GM21529 (cell line): Measurements from ENCODE around the gene MAP2.

Experiments
- ATAC-seq: cut with Tn5 transposase; IDR thresholded peaks from one replicate; pipeline ENCODE4 v1.9.1; 2021; ENCODE audit not compliant: unreplicated experiment

MAP2 gene, protein sequence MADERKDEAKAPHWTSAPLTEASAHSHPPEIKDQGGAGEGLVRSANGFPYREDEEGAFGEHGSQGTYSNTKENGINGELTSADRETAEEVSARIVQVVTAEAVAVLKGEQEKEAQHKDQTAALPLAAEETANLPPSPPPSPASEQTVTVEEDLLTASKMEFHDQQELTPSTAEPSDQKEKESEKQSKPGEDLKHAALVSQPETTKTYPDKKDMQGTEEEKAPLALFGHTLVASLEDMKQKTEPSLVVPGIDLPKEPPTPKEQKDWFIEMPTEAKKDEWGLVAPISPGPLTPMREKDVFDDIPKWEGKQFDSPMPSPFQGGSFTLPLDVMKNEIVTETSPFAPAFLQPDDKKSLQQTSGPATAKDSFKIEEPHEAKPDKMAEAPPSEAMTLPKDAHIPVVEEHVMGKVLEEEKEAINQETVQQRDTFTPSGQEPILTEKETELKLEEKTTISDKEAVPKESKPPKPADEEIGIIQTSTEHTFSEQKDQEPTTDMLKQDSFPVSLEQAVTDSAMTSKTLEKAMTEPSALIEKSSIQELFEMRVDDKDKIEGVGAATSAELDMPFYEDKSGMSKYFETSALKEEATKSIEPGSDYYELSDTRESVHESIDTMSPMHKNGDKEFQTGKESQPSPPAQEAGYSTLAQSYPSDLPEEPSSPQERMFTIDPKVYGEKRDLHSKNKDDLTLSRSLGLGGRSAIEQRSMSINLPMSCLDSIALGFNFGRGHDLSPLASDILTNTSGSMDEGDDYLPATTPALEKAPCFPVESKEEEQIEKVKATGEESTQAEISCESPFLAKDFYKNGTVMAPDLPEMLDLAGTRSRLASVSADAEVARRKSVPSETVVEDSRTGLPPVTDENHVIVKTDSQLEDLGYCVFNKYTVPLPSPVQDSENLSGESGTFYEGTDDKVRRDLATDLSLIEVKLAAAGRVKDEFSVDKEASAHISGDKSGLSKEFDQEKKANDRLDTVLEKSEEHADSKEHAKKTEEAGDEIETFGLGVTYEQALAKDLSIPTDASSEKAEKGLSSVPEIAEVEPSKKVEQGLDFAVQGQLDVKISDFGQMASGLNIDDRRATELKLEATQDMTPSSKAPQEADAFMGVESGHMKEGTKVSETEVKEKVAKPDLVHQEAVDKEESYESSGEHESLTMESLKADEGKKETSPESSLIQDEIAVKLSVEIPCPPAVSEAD (N-terminal part only)

DNA sequence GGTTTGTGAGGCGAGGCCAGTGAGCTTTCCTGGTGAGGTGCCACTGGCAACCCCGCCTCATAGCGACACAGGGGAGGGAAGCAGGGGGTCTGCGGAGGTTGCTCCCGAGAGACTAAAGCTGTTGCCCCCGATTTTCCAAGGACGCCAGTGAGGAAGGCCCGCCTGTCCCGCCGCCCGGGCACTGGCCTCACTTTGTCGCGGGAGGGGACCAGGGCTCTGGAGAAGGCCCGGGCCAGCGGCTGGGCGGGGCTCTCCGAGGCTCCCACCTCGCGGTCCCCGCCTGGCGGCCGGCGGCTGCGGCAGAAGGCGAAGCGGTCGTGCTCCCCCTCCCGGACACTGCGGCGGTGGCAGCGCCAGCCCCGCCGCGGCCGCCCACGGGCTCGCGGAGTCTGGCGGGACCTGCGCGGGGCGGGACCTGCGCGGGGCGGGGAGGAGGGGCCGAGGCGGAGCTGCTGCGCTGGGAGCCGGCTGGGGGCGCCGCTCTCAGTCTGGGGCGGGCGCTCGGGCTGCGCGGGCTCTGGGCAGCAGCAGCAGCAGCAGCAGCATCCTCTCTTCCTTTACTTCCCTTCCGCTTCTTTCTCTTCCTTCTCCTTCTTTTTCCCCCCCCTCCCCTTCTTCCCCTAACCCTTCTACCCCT, at the start of gene MAP2:
Gene MAP2, plus strand, starts transcription at position 486 of the 637 bp plus-strand sequence. CDS start 229,124 bp downstream, outside the sequence.
- peak; percentile 98 for ATAC-seq

DNA sequence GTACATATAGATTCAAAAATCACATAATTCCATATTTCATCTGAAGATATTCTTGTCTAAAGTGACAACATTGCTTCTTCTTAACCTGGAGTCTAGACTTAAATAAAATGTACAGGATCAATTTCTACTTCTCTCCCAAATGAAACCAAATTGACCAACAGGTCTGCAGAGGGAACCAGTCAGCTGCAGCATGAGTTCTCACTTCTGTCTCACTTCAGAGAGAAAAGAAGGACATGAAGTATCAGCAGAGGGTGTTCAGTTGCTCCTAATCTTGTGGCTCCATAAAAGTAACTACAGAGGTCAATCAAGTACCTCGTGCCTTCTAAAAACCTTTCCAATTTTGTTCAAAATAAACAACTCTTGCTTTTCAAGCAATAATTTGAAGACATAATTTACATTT, 47.2 kb upstream of the MAP2 start:
- ATAC-seq, result no peak

DNA sequence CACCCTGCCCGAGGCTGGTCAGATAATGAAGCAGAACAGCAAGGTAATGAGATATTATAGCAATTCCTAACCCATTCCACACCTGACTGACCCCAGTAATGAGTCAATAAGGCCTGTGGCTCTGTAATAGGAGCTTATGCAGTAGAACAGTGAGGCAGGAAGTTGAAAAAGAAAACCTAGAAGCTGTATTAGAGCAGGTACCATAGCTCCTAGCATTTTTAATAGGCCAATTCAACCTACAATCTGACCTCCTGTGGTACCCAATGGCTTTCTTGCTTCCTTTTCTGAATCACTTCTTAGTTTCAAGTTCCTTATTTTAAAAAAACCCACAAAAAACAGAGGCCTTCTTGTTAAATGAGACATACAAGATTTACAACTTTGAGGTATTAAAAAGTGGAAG, 43.6 kb upstream of the MAP2 start:
- ATAC-seq, result peak; percentile 99

DNA sequence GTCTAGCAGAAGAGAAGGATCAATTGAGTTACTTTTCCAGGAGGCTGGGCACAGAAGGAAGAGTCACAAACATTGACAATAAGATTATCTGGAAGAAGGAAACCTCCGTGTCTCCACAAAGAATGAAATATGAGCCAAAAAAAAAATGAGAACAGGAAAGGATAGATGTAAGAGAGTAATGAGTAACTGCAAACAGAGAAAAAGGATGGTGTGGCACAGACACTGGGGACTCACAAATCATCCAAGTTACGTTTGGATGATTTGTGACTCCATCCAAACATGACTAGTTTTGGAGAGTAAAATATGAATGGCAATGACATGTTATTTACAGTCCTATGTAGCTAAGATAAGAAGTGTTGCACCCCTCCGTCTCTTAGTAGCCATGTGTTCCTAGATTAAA, 42.8 kb upstream of the MAP2 start:
- no peak for ATAC-seq

DNA sequence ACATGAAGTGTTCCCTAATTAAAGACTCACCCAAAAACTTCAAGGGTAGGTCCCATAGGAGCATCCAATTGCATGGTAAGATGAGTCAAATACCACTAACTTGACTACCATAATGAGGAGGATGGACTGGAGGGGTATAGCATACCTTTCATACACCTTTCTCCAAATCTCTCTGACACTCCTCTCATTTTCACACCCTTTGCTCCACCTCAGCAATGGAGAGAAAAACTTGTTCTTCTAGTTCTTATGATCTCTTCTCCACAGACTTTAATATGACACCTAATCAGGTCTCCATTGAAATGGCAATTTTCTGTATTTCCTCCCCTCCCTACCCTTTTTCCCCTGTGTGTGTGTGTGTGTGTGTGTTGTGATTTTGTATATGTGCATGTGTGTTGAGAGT, 41.1 kb upstream of the MAP2 start:
- ATAC-seq, result no peak

DNA sequence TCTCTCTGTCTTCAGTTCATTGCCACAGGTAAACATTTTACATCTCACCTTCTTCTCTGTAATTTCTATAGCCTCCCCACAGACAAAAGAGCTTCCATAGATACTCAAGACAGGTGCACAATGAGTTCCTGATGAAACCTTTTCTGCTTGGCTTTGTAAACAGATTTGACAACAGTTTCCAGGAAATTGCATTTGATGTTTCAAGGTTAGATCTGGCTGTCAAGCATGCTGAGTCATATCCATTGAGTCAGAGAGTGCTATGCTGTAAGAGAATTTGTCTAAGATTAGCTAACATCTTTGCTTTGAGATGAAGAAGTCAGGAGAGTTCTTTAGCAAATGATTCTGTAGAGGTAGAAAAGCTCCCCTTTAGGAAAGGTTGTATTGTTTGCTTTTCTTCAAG, 40.6 kb upstream of the MAP2 start:
- no peak for ATAC-seq

DNA sequence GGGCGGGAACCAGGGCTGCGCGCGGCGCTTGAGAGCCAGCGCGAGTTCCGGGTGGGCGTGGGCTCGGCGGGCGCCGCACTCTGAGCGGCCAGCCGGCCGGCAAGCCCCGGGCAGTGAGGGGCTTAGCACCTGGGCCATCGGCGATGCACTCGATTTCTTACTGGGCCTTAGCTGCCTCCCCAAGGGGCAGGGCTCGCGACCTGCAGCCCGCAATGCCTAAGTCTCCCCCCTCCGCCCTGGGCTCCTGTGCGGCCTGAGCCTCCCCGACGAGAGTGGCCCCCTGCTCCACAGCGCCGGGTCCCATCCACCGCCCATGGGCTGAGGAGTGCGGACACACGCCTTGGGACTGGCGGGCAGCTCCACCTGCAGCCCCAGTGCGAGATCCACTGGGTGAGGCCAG, 36.5 kb upstream of the MAP2 start:
- no peak for ATAC-seq

DNA sequence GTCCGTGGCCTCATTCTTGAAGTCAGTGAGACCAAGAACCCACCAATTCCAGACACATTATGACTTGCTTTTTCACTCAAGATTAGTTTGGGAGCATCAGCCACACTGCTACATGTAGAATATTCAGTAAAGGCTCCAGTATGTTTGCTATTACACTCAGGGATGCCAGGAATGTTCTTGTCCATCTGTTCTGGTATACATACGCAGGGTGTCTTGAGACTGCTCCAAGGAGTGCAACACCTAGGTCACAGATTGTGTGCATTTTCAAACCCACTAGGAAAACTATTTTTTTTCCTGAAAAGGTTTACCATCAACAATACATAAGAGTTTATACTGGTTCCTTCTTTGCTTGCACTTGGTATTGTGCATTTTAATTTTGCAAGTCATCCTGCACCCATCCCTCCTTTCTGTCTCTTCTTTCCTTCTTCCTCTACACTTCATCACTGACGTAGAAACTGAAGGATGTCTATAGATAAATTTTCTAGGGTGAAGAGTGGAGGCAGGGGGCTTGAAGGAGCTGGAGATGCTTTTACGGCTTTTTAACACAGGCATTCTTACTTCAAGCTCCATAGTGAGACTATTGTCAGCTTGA, 35.3 kb upstream of the MAP2 start:
- ATAC-seq, result no peak

DNA sequence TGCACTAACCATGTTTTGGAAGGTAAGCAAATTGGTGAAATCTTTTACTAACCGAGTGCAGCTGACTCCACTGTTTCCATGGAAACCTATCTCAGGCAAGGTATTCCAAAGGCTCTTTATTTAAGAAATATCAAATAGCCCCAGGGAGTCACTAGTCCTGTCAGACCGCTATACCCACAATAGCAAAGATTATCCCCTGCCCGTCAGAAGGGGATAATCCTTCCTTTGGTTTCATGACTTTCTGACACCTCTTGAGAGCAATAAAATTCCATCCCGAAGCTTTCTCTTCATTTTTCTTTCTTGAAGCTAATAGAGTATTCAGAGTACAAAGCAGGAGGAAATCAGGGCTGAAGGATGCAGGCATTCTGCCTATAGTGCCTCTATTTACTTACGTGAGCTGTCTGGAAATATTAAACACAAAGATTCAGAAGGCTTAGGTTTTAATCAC, 34.7 kb upstream of the MAP2 start:
- no peak for ATAC-seq

DNA sequence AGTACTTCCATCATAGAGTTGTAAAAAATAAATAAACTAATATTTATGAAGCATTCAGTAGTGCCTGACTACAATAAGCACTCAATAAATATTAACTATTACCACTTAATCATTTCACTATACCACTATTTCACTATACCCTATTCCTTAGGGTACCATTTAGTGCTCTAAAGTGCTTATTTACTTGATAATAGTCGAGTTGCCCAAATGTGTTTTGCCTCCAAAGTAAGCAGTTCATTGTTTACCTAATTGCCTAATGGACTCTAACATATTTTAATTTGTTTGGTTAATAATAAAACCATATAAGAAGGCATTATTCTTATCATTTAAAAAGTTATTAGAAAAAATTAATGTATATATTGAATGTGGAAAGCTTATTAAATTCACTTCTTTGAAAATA, 33.0 kb upstream of the MAP2 start:
- no peak for ATAC-seq

DNA sequence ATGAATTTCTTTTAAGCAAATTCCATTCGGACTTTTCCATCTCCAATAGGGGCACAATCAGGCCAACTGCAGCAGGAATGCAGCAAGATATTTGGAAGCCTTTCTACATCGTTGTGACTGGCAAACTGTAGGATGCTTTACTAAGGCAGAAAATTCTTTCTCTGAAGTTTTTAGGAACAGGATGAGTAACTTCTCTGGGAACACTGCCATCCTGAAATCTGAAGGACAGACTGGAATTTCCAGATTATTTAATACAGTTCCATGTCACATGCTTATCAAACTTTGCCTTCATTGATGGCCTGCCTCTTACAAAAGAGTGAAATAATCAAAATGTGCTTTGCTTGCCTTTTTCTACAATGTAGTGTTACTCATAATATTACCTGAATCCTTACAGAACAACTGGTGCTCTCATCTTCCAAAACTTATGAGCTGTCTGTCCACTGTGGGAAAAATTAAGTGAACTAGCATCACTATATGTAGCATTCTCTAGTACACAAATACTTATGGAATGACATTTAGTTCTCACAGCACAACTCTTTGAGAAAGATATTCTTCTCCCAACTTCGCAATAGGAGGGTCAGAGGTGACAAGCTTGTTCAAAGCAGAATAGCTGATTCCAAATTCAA, 32.0 kb upstream of the MAP2 start:
- ATAC-seq, result no peak

DNA sequence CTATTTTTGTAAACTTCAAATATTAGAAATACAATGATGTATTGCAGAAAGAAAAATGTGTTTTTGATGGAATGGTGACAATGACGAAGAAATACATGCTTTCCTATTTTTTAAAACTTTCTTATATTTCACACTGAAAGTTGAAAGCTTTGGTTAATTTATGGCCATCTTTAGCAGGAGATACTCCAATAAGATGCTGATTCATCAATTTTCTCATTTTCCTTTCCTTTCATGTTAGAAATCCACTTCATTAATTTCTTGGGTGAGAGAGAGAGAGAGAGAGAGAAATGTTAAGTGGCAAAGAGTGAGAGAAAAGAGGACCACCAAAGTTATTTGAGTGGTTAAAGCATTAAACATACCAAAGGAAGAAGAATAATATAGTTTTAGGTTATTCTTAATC, 28.6 kb upstream of the MAP2 start:
- ATAC-seq, result no peak

DNA sequence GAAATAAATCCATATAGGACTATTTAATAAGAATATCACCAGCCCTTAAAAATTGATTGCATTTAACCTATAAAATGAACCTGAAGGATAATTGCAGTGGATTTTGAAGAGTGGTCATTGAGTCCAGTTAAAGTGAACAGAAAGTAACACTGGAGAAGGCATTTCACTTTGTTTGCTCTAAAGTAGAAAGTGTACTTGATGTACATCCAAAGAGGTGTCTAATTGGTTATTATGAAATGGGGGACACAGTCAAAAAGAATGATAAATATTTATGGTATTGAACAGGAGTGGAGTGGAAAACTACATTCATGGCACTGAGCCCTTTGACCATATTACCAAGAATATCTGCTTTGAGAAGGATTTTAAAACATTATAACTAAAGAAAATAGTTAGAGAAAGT, 28.2 kb upstream of the MAP2 start:
- ATAC-seq, result no peak

DNA sequence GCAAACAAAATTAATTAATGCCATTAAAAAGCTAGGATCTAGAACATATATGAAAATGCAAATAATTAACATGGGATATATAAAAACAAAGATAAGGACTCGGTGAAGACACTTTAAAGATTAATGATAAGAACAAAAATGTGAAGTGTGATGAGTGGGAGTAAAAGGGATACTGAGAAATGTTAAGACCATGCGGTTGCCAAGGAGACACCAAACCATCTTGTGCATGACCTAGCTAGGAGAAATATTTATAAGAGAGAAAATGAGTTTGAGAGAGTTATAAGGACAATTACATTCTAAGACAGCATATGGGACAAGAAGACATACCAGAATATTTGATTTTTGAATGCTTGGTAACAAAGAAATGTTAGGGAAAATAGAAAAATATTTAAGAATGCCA, 25.4 kb upstream of the MAP2 start:
- ATAC-seq, result no peak

DNA sequence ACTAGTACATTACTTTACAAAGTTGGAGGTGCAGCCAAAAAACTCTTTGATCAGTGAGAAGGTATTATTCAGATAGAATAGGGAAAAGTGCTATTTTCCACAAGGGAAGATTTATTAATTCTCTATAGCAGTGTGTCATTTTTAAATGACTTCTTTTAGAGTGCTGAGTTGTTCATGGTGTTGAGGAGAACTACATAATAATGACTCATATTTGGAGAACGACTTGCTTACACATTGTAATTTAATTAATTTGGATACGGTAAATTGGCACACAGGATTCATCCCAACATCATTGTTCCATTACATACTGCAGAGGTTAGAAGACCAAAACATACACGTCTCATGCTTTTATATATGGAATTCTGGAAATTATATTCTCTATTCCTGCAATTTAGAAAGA, 22.1 kb upstream of the MAP2 start:
- ATAC-seq, result no peak

DNA sequence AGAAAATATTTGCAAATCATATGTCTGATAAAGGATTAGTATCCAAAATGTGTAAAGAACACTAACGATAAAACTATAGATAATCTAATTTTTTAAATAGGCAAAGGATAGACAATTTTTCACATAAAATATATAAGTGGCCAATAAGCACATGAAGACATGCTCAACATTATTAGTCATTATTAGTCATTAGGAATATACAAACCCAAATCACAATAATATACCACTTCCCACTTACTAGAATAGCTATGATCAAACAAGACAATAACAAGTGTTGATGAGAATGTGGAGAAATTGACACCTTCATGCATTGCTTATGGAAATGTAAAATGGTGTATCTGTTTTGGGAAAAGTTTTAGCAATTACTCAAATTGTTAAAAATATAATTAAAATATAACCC, 12.6 kb upstream of the MAP2 start:
- ATAC-seq, result no peak

DNA sequence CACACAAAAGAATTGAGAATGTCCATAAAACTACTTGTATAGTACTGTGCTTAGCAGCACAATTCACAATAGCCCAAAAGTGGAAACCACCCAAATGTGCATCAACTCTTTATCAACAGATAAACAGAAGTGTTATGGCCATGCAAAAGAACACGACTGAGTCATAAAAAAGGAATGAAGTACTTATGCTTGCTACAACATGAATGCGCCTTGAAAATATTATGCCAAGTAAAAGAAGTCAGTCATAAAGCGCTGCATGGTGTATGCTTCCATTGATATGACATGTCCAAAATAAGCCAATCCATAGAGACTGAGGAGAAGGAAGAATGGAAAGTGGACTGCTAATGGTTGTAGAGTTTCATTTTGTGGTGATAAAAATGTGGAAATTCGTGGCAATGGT, 12.1 kb upstream of the MAP2 start:
- no peak for ATAC-seq

DNA sequence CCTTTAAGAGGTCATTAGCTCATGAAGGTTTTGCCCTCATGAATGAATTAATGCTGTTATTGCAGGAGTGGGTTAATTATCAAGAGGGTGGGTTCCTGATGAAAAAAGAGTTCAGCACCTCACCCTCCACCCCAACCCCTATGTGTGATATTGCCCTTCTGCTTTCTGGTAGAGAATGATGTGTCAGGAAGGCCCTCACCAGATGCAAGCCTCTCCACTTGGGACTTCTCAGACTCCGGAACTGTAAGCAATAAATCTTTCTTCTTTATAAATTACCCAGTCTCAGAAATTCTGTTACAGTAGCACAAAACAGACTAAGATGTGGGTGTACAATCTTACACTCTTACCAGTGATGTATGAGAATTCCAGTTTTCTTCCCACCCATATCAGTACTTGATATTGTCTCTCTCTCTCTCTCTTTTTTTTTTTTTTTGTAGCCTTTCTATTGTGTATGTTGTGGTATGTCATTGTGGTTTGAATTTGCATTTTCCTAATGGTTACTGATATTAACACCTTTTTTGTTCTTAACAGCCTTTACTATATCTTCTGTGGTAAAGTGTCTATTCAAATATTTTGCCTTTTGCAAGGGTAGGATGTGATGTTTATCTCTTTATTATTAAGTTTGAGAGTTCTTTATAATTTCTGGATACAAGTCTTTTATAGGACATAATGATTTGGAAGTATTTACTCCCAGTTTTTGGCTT, 10.4 kb upstream of the MAP2 start:
- ATAC-seq, result no peak

DNA sequence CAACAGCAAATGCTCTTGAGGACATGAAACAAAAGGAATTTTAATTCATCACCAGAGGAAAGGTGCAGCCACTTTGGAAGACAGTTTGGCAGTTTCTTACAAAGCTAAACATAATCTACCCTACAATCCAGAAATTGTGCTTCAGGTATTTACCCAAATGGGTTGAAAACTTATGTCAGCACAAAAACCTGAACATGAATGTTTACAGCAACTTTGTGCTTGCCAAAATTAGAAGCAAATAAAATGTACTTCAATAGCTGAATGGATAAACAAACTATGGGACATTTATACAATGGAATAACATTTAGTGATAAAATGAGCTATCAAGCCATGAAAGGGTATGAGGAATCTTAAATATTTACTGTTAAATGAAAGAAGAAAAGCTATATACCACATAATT, 6.9 kb upstream of the MAP2 start:
- ATAC-seq, result no peak
